Measurements from ENCODE around the gene C16orf92.

C16orf92 gene

GRCh38 chr16:30060836-30061554, 38.0 kb downstream of the C16orf92 start:
- DNase-seq (ENCODE audit: low read depth, low spot score) = peak; percentile 69

DNA sequence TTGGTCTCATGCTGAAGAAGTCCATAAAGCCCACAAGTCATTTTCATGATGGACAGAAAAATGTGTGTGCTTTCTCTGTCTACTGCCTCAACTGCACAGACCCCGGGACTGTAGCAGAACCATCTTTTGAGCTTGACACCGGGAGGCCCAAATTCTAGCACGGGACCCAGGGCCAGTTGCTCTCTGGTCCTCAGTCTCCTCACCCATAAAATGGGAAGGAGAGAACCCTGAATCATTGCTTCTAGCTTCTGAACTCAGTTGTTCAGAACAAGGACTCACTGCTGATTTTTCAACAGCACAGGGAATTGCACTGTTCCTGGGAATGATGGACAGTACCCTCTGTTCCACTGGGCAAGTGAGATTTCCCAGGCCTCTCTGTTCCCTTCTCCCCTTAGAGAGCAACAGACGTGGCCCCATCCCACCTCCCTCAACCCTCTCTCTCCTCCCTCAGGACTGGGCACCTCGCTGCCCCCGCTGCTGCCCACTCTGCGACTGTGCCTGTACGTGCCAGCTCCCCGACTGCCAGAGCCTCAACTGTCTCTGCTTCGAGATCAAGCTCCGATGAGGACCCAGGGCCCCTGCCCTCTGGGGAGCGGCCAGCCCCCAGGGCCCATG, 40.4 kb downstream of the C16orf92 start:
- no peak for DNase-seq (ENCODE audit: low read depth, low spot score)

GRCh38 chr16:30063893-30064728, 41.1 kb downstream of the C16orf92 start:
- peak; percentile 68 for DNase-seq (ENCODE audit: low read depth, low spot score)

DNA sequence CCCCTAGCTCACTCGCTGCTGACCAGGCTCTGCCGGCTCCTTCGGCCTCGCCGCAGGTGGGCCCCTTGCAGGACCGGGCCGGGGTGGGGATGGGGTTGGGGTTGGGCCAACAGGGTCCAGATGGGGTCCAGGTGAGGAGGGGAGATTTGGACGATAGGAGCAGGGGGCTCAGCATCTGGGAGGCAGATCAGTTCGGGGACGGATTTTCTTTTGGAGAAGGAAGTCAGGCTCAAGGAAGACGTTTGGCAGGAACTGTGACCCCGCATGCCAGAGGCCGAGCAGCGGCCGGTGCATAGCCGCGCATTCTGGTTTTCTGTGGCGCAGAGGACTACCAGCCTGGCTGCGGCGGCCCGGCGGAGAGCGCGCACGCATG, 41.7 kb downstream of the C16orf92 start:
- no peak for DNase-seq (ENCODE audit: low read depth, low spot score)

GRCh38 chr16:30065102-30065942, 42.3 kb downstream of the C16orf92 start, which contains the start of gene ALDOA:
ALDOA (plus strand) TSS chr16:30065760; CDS start chr16:30066898, 1,138 bp downstream.
- DNase-seq (ENCODE audit: low read depth, low spot score) = peak; percentile 98

GRCh38 chr16:30065943-30066760, 43.2 kb downstream of the C16orf92 start:
- DNase-seq (ENCODE audit: low read depth, low spot score) = no peak

DNA sequence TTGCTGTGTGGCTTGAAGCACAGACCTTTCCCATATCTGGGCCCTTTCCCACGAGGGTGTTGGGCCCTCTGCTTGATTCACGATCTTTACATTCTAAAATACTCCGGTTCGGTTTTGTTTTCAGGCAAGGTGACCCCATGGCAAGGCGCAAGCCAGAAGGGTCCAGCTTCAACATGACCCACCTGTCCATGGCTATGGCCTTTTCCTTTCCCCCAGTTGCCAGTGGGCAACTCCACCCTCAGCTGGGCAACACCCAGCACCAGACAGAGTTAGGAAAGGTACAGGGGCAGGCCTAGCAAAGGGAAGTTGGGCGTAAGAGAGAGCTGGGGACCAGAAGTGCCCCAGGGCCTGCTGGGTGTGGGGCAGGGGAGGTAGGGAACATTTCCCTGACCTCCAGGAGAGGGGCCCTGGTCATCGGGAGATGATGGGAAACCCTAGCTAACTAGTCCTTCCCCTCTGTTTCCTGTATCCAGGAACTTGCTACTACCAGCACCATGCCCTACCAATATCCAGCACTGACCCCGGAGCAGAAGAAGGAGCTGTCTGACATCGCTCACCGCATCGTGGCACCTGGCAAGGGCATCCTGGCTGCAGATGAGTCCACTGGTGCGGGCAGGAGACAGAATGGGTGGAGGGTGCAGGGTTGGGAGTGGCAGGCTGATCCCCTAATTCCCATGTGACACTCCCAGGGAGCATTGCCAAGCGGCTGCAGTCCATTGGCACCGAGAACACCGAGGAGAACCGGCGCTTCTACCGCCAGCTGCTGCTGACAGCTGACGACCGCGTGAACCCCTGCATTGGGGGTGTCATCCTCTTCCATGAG, 44.0 kb downstream of the C16orf92 start:
- DNase-seq (ENCODE audit: low read depth, low spot score) = no peak

GRCh38 chr16:30067584-30067916, 44.6 kb downstream of the C16orf92 start:
- no peak for DNase-seq (ENCODE audit: low read depth, low spot score)

DNA sequence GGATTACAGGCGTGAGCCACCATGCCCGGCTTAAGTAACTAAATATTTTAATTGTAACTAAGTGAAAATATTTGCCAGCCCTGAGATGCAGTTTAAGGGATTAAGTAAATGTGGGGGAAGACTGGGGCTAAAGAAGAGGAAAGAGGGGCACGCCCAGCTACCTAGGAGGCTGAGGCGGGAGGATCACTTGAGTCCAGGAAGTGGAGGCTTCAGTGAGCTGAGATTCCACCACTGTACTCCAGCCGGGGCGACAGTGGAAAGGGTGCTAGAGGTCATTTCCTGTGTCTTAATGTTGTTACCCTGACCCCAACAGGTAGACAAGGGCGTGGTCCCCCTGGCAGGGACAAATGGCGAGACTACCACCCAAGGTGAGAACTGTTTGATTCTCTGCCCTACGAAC, 45.3 kb downstream of the C16orf92 start:
- DNase-seq (ENCODE audit: low read depth, low spot score) = no peak

DNA sequence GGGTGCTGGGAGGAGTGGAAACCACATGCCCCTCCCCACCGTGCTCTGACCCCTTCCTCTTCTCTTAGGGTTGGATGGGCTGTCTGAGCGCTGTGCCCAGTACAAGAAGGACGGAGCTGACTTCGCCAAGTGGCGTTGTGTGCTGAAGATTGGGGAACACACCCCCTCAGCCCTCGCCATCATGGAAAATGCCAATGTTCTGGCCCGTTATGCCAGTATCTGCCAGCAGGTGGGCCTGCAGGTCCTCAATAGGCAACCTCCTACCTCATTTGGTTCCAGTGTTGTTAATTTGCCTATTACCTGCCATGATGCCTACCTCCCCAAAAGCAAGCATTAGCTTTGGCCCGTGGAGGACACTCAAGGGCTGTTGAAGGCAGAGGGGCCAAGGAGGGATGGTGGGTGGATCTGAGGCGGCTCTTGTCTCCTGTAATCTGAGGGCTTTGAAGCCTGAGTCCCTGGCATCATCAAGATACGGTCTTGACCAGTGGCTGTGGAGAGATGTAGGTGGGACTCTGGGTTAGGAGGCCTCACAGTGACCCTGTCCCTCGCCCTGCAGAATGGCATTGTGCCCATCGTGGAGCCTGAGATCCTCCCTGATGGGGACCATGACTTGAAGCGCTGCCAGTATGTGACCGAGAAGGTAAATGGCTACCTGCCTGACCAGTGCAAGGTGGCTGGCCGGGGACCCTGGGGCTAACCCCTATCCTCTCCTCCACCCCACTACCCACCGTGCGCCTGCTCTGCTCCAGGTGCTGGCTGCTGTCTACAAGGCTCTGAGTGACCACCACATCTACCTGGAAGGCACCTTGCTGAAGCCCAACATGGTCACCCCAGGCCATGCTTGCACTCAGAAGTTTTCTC, 46.0 kb downstream of the C16orf92 start:
- no peak for DNase-seq (ENCODE audit: low read depth, low spot score)

DNA sequence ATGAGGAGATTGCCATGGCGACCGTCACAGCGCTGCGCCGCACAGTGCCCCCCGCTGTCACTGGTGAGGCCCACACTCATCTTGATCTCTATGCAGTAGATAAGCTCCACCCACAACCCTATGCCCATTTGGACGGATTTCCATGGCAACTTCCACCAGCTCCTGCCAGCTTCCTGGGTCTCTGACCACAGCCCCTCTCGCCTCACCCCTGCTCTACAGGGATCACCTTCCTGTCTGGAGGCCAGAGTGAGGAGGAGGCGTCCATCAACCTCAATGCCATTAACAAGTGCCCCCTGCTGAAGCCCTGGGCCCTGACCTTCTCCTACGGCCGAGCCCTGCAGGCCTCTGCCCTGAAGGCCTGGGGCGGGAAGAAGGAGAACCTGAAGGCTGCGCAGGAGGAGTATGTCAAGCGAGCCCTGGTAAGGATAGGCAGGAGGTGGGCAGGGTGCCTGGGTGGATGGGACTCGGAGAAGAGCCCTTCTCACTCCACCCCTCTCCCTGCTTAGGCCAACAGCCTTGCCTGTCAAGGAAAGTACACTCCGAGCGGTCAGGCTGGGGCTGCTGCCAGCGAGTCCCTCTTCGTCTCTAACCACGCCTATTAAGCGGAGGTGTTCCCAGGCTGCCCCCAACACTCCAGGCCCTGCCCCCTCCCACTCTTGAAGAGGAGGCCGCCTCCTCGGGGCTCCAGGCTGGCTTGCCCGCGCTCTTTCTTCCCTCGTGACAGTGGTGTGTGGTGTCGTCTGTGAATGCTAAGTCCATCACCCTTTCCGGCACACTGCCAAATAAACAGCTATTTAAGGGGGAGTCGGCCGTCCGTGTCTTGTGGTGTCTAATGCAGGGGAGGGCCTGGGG, 46.8 kb downstream of the C16orf92 start:
- peak; percentile 52 for DNase-seq (ENCODE audit: low read depth, low spot score)

- DNase-seq (ENCODE audit: low read depth, low spot score) = no peak
Measured at GRCh38 chr16:30070490-30070889, 47.5 kb downstream of the C16orf92 start.
